GM18520 (cell line): Measurements from ENCODE around the gene PRKCE.

ENCODE experiments used
- ATAC-seq: cut with Tn5 transposase; IDR thresholded peaks from one replicate; pipeline ENCODE4 v1.9.1; 2021; ENCODE audit not compliant: unreplicated experiment

Gene PRKCE

DNA sequence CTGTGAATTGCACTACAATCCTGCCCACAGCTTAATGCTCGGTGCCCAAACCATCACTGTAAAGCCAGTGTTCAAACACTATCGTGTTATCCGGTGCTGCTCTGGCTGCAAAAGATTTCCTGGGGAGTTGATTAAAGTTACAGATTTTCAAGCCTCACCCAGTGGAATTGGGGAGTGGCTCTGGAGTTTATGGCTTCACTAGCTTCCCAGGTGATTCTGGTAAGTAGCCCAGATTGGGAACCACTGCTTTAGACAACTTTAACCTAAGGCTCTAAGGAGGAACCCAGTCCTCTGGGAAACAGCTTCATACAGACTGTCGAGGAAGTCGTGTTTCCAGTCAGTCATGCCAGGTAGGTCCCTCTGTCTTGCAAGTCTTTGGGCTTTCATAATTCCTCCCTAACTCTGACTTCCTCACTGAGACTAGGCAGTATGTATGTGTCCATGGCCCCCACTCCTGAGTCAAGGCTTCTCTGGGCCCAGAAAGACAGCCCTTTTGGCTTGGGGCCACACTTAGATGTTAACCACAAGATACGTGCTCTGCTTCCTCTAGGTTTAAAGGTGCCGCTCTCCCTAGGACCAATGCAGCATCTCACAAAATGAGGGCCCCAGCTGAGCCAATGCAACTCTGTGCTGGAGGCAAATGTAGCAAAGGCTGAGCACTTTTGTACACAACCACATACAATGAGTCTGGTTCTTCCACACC is 299.7 kb downstream of the PRKCE start:
- ATAC-seq, result no peak

DNA sequence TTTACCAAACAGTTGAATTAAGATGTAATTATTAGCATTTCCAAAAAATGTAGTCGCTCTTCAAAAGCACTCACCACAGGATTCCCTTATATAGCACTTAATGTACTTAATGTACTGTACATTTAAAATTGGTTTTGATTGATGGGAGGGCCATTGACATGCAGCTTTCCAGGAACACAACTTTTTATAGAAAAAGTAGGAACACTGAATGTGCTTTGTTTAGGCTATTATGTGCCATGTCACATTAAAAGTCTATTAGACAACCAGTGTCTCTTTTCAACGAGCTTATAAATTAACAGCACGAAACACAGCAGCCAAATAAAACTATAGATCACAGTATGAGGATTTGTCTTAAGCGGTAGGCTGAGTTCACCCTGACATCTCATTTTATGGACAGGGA is 301.1 kb downstream of the PRKCE start:
- ATAC-seq, result no peak

DNA sequence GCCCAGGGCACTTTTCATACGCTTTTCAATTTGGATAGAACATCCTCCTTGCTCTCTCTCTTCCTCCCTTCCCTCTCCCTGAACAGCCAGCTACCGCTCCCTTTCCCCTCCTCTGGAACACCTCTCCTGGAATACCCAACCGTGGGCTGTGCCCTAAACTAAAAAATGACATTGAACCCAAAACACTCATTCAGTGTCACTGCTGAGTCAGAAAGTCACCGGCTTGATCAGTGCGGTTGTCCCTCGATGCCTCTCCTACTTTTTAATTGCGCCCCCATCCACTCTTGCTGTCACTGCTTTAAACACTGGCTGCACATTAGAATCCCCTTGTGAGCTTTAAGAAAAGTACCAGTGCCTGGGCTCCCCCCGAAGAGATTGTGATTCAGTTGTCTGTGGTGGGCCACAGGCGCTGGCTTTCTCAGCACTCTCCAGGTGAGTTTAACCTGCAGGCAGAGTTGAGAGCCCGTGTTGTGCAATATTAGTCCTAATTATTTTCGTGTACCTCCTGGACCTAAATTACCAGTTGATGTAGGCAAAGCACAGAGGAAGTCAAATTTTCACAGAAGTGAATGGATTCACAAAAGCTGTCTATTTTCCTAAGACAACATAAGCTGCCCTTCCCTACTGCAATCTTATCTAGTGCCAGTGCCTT is 302.0 kb downstream of the PRKCE start:
- ATAC-seq, result no peak

DNA sequence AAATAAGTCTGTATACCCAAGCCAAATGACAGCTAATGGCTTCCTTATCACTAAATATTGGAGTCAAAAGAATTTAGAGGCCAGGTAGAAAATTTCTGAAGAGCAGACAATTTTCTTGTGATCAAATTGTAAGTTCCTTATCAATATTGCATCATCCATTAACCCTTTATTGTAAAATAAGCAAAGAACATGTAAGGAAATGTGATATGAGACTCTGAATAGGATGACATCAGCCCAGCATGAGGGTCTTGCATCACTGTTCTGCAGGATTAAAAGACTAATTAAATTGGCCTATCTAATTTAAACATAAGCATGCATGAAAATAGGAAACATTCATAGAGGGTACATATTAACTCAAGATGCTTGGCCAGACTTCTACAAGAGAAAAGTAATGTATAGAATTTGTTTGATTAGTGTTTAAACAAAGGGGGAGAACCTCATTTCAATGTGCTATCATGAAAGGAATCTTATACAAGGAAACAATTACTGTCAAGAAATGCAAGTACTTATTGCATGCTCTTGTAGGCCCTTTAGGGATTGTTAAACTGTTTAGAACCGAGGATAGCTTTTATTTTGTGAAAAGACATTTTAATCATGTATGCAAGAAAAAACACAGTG is 302.9 kb downstream of the PRKCE start:
- no peak for ATAC-seq

DNA sequence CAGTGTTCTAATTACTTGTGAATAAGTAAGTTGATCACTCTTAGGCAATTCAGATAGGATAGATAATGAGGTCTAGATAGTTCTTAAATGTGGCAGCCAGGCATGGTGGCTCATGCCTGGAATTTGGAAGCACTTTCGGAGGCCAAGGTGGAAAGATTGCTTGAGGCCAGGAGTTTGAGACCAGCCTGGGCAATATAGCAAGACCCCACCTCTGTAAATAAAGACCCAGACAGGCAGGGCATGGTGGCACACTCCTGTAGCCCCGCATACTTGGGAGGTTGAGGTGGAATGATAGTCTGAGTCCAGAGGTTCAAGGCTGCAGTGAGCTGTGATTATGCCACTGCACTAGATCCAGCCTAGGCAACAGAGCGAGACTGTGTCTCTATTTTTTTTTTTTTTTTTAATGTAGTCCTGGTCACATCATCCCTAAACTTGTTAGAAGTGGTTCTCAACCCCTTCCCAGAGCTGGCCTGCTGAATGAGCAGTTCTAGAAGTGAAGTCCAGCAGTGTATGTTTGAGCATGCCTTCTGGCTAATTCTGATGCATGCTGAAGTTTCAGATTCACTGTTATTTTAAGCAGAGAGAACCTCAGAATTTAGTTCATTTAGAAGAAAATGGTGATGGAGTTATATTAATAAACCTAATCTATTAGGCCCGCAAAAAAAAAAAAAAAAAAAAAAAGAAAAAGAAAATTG is 306.2 kb downstream of the PRKCE start:
- ATAC-seq, result no peak

DNA sequence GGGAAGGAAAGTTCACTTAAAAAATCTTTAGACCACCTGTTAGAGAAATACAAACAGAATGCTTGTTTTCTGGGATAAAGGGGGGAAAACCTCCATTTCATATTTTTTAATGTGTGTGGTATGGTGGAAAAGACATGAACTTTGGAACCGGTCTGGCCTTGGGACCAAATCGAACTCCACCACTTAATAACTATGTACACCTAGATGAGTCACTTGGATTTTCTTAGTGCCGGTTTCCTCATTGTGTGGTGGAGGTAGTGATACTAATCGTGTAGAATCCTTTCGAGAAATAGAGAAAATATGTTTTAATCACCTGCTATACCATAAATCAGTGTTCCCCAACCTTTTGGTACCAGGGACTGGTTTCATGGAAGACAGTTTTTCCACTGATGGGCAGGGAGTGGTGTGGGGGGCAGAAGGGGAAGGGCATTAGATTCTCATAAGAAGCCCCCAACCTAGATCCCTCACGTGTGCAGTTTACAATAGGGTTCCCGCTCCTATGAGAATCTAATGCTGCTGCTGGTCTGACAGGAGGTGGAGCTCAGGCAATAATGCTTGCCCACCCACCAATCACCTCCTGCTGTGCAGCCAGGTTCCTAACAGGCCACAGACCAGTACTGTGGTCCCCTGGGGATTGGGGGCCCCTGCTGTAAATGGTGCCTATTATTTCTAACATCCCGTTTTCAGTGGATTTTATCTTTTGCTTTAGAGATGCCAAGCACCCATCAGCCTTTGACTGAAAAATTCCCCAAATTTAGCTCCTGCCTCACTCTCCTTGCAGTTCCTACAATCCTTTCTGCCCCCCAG is 308.8 kb downstream of the PRKCE start:
- no peak for ATAC-seq

DNA sequence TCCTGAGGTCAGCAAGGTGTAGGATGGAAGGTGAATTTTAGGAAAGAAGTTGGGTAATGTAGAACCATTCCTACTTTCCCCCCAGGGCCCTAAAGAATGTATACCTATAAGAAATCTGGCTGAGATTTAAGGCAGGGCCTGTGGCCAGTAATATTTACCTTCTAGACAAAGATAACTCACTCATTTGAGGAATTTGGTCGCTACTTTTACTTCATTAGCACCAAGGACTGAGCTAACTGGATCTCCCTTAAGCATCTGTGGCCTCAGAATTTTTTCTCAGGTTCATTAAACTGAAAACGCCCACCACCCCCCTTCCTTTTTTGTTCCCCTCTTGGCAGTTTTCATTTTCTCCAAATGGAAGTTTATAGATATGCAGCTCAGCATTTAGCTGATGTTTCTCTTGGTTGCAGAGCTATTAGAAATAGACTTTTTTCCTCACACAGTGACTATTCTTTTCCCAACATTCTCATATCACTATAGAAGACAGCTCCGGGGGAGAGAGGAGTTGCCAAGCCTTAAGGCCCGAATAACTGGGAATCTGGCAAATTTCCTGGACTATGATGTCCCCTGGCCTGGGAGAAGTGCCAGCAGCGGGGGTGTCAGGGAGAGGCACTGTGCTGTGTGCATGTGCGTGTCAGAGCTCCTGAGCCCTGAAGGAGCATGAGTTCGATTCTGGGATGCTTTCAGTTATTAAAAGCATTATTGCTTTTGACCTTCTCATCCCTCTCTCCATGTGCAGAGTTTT is 310.9 kb downstream of the PRKCE start:
- ATAC-seq, result no peak

DNA sequence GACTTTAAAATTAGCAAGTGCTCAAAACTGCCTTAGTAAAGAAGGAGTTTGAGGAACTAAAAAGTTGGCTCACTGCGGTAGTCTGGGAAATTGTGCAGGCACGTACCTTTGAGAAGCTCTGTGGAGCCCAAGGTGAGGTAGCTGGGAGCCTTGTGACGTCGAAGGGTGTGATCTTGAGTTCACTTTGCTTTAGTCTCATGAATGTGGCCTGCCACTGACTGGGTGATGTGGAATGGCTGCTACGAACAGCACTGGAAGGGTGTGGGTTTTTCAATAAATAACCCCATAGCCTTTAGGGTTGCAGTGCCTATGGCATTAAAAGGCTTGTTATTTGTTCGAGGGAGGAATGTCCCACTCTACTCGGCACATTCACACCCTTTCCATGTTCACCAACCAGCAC is 312.3 kb downstream of the PRKCE start:
- ATAC-seq, result no peak

DNA sequence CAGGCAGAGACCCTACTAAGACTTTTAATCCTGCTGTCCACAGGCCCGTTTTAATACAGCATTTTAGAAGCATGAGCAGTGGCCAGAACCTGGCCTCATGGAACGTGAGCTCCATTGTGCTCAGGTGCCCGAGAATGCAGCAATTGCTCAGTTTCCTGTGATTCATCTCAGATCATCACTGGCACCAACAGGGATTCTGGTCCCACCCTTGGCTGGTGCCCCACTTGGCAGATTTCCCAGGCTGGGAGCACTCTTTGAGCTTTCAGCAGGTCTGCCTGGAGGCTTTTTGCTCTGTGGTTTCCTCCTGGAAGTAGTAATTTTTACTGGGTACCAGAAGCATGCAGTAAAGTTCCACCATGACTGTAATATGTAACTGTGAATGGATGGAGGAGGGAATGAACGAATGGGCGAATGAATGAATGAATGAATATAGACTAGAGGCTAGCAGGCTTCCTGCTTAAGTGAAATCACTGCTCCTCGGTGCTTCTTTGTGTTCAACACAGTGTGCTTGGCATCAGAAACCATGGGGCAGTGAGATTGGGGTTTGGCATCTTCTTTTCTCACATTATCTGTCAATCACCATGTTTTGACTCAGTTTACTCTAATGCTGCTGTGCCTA is 312.9 kb downstream of the PRKCE start:
- no peak for ATAC-seq

DNA sequence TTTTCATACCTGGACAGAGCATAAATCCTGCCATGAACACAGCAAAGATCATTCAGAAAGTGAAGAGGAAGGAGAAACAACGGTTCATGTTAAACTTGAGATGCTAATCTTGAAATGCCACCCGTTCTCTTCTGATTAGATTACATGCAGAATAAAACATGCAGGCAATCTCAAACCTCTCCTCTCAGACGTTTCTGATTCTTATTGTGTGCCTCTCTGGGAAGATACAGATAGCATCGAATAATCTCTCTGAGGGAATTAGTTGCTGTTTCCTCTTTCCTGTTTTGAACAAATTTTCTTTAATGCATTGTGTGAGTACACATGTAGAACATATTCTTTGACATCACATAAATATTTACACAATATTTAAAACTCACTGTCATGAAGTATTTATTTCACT is 313.4 kb downstream of the PRKCE start:
- ATAC-seq, result no peak

DNA sequence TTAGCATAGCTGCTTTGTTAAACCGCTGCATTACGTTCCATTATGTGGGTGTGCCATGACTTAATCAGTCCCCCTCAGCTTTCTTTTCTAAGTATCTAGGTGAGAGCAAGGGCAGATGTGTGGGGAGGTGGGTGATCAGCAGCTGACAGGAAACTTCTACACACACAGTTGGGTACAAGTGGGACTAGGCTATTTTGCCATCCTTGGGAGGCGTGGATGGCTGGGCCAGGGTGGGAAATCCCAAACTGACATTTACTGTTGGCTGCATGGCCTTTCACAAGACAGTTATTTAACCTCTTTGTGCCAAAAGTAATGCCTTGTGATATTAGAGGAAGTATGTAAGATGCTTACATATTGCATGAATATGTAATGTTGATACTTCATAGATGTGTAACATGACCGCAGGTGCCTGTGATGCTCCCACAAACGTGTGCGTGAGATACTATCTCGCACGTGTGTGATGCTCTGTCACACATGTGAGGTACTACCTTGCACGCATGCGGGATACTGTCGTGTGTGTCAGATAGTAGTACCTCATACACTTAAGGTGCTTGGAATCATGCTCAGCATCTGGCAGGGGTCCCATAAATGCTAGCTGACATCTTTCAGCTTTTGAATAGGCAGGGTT is 314.5 kb downstream of the PRKCE start:
- ATAC-seq, result no peak

DNA sequence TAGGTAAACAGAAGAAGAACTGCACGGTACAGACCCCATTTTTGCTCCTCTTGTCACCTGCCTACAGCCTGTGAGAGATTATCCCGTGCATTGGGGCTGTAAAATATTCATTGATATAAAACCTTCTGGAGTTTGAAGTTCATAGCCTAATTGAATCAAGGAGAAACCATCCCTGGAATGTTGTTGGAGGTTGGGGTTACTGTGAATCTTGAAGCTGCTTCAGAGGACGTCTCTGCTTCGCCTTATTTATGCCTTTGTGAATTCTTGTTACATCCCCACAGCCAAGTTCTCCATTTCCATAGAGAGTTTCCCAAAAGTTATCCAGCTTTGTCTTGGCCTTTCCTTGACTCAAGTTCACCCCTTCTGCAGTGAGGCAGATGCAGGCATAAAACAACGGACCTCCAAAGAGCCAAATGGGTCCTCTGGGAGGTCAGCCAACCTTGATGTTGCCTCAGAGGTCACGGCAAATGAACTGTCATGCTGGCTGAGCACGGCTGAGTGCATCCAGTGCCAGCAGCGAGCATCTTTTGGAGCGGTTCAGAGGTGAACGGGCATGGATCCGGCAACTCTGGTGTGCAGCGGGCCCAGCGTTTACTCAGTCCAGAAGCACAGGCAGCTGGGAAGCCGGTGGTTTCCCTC is 317.6 kb downstream of the PRKCE start:
- no peak for ATAC-seq

DNA sequence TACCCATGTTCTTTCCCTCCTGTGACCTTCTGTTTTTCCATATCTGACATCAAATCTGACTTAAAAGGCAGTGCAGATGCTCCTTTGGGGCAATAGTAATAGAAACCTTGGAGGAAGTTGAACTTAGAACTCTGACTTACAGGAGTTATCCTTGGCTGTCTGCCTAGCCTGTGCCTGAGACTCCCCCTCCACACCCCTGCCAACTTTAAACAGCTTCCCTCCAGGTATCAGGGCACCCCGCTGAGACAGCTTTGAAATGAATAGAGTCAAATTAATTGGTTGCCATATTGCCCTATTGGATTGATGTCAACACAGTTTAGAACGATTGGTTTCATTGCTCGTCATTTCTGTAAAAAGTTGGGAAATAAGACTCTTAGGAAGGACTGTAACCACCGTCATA is 322.0 kb downstream of the PRKCE start:
- no peak for ATAC-seq

DNA sequence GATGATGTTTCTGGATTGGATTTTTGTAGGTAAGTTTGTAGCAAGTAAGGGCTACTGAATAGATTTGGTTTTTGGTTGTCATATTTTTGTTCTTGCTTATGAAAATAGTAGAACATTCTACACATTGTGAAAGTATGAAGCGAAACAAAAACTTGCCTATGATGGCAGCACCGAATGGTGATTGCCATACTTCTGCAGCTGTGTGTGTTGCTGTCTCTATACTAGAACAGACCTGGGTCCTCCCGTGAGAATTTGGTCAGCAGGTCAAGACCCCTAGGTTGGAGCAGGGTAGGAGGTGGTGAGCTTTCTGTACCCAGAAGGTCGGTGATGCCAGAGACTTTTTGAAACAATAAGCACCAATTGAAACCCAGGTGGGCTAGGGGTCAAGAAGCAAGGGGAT is 322.6 kb downstream of the PRKCE start:
- peak; percentile 71 for ATAC-seq

DNA sequence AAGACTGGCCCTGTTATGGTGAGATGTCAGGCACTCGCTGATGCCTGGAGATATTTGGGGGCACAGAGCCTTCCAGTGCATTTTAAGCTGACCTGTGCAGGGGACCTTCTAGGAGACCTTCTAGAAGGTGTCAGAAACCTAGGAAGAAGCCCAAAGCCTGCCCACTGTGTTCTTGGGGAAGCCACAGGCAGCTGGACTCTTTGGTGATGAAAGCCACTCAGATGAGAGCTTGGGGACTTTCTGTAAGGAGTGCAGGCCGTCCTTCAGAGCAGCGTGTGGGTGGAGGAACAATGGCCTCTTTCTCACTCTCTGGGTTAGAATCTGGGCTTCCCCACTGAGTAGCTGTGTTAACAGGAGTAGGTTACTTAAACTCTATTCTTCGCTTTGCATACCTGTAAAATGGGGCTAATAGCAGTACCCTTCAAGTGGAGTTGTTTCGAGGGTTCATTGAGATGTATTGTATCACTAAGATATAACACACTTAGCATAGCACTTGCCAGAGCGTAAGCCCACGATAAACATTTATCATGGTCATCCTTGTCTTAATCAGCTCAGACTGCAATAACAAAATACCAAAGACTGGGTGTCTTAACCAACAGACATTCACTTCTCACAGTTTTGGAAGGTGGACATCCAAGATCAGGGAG is 323.4 kb downstream of the PRKCE start:
- no peak for ATAC-seq

DNA sequence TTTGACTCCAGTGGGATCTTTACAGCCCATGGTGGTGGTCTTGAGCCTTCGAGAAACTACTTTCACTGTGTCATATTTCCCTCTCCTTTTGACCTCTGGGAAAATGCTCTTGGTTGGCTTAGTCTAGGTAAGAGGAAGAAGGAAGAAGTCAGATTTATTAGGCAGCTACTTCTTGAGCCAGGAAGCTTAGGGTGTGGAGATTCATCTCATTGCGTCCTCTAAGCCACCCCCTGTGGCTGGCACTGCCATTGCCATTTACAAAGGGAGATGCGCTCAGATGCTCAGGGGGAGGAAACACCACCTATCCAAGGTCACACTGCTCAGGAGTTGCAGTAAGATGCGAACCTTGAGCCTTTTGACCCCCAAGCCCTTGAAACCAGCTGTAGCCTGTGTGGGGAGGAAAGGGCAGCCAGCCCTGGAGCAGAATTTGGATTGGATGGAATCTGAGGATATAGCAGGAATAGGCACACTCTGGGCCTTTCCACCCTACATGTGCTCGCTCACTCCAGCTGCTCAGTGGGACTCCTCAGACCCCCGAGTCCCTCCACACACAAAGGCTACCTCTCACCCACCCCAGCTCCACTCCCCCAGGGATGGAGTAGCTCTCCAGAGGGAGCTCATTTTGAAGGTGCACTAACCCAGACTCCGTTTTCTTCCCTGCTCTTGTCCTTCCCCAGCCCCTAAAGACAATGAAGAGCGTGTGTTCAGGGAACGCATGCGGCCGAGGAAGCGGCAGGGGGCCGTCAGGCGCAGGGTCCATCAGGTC is 324.5 kb downstream of the PRKCE start:
- ATAC-seq, result no peak

DNA sequence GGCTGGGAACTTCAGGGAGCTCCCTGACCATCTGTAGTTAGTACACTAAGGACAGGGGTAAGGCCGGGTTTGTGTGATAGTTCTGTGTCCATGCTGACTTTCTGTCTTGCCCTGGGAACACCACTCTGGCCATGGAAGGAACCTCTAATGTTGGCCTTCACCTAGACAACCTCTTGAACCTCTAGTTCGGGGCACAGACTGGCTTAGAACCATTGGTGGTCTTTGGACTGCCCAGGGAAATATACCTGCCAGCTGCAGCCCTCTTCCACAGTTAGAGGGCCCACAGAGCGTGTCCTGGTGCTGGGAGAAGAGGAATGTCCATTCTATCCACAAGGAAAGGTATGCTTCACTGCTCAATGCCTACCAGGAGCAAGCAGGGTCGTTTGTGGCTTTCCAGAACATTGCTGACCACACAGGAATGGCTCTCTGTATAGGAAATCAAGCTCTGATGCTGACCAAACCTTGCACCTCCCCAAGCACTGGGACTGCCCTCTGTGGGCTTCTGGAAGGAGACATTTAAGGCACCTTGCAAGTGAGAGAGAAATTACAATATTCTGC is 326.9 kb downstream of the PRKCE start:
- no peak for ATAC-seq
